Upper lobe of left lung (tissue), 6 donors: Measurements from ENCODE around the gene COBL. TPM values are rescaled to one million over a fixed set of nuclear protein-coding genes. Genes with fewer than 3 reads are reported as not detected.

Experiments used
- ATAC-seq, 2 donors: fragments of 200-7000 bp; cut with Tn5 transposase; one replicate each; pipeline ENCODE4 v1.9.1; 2022; ENCODE audit warnings: mild to moderate bottlenecking in 2 of 2, moderate library complexity in 2 of 2; ENCODE audit not compliant: low FRiP score in 2 of 2
- DNase-seq, 2 donors: peaks; one replicate each; pipeline ENCODE4 v3.0.0-alpha.2; 2019 to 2020
- H3K27ac ChIP-seq, 4 donors: fragments of 200-600 bp; sonication (generic); one replicate each; pipeline ENCODE4 v1.5.1; 2016 to 2019
- H3K27me3 ChIP-seq, 4 donors: fragments of 200-600 bp; sonication (generic); one replicate each; pipeline ENCODE4 v1.5.1; 2017 to 2019
- H3K36me3 ChIP-seq, 4 donors: fragments of 200-600 bp; sonication (generic); one replicate each; pipeline ENCODE4 v1.5.1; 2016 to 2019
- H3K4me1 ChIP-seq, 4 donors: fragments of 200-600 bp; sonication (generic); one replicate each; pipeline ENCODE4 v1.5.1; 2018 to 2019
- H3K4me3 ChIP-seq, 4 donors: fragments of 200-600 bp; sonication (generic); one replicate each; pipeline ENCODE4 v1.5.1; 2017 to 2019; ENCODE audit warnings: mild to moderate bottlenecking in 2 of 4, moderate library complexity in 1 of 4
- H3K9me3 ChIP-seq, 4 donors: fragments of 200-600 bp; sonication (generic); one replicate each; pipeline ENCODE4 v1.5.1; 2018 to 2019
- CTCF ChIP-seq, 6 experiments: fragments of 450-650 bp in 4 of 6; fragments of 200-600 bp in 2 of 6; sonication (generic) in 2 of 6; IDR thresholded peaks; one replicate each; pipeline ENCODE4 v1.5.1; 2016 to 2019; ENCODE audit warnings: antibody characterized with exemption in 6 of 6
- EP300 ChIP-seq, 4 donors: sonication (generic); formaldehyde crosslinking; IDR thresholded peaks; one replicate each; pipeline ENCODE4 v1.5.1; 2017; ENCODE audit warnings: antibody characterized with exemption in 4 of 4, control low read depth in 2 of 4
- POLR2A ChIP-seq, 4 donors: fragments of 450-650 bp; IDR thresholded peaks; one replicate each; pipeline ENCODE4 v1.5.1; 2016 to 2017; ENCODE audit warnings: antibody characterized with exemption in 4 of 4, mild to moderate bottlenecking in 2 of 4
- POLR2AphosphoS5 ChIP-seq, 2 donors: sonication (generic); formaldehyde crosslinking; IDR thresholded peaks; one replicate each; pipeline ENCODE4 v1.5.1; 2017; ENCODE audit warnings: antibody characterized with exemption in 2 of 2
- WGBS, 2 donors: methylation state at CpG; one replicate each; pipeline ENCODE4 v1.1.5; 2017 to 2018; 5-methylcytosine and 5-hydroxymethylcytosine counted together
- total RNA-seq, 6 donors: library from RNA; depleted of rRNA in 4 of 6; stranded (reverse); fragments of >200 nt in 4 of 6; gene quantifications; one replicate each; pipeline versions ENCODE4 v1.1.0 to v1.2.1, GENCODE V29; 2016 to 2021
- donor health status: DM: no; HTN: no; CAD: no; lungs with moderate emphysema.
- donor health status: DM: no; HTN: yes; CAD: no; lungs with severe emphysema.

The COBL gene
- total RNA-seq, 6 donors from 2014 or later = 27.0 to 54.7 (median 36.8) TPM

DNA sequence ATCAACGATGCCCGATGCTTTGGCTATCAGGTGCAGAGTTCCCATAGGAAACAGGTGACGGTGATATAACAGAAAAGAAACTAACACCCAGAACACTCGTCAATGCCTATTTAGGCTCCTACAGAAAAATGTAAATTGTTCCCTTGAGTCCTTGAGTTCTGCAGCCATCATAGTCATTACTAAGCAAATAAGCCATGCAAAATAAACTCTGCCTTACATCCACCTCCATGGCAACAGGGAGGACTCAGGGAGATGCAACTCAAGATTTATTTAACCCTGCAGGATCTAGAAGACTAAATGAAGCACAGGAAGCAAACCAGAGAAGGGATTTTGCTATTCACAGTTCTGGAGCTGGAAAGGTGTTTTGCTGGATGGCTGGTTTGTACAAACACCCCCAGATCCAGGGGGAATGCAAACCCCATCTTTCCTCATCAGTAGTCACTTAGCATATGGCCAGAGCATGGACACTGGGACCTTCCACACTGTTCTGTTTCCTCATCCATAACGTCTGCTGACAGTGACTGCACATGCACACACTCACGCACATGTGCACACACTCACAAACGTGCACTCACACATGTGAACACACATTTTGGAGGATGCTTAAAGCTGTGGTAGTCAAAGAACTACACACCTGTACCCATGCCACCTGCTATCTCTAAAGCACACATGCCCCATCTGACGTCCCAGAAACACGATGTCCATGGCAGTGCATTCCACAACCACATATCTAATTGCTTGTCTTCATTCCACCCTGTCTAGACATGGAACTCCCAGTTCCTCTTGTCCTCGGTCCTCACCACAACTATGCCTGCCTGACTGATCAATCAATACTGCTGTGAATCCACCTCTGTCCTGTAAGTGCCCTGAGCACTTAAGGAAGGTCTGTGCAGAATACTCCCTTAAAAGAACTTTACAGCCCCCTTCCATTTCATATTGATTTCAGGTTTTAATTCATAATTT, 178.2 kb downstream of the COBL start:
- 90 to 91% methylated on average over 10 of the region's 10 CpGs for WGBS, 2 donors
- Histone ChIP-seq H3K36me3 (no peaks in the 10 kb centered on the region), H3K27me3 (no peaks in the 10 kb centered on the region), H3K27ac (no peak overlapping the region), H3K9me3 (no peaks in the 10 kb centered on the region), H3K4me1 (peaks cover 8 to 23% (median 14%) of the 10 kb centered on the region in 4 donors), H3K4me3 (no peak overlapping the region)
- DNase-seq (no peak), ATAC-seq (no peak)
- TF ChIP-seq POLR2A (IDR thresholded peaks at IDR 0.05) = no peak

DNA sequence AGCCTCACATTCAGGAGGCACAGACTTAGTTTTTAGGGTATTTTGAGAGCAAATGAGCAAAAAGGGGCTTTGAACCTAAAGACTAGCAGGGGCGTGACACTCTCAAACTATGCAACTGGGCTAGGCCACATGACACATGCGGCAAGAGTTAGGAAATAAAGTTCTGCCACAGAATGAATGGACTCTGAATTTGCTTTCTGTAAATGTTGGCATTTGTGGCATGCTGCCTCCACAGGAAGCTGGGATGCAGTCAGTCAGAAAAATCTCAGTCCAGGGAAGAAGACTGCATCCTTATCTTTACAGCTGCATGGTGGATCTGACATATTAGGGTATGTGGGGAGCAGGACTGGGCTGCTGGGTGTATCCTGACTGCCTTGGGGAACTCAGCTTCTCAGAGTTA, 181.0 kb downstream of the COBL start:
- no peak overlapping the region for H3K4me3 ChIP-seq
- H3K27ac ChIP-seq = no peak overlapping the region
- peaks cover 4 to 12% (median 10%) of the 10 kb centered on the region in 4 donors for H3K4me1 ChIP-seq
- DNase-seq (no peak), ATAC-seq (no peak)
- no peak for TF ChIP-seq CTCF (IDR thresholded peaks at IDR 0.05)
- TF ChIP-seq POLR2A (IDR thresholded peaks at IDR 0.05) = no peak
- TF ChIP-seq POLR2AphosphoS5 (IDR thresholded peaks at IDR 0.05) = no peak
- no peak for TF ChIP-seq EP300 (IDR thresholded peaks at IDR 0.05)
- no peaks in the 10 kb centered on the region for H3K9me3 ChIP-seq
- WGBS, 2 donors = 59 to 92% methylated on average over 2 of the region's 2 CpGs
- peaks cover 0 to 5% (median 0%) of the 10 kb centered on the region in 4 donors for H3K36me3 ChIP-seq
- no peaks in the 10 kb centered on the region for H3K27me3 ChIP-seq

GRCh38 chr7:51134013-51134441, 182.6 kb downstream of the COBL start:
- Histone ChIP-seq H3K4me3 (no peak overlapping the region), H3K4me1 (peaks cover 0 to 3% (median 0%) of the 10 kb centered on the region in 4 donors), H3K27me3 (no peaks in the 10 kb centered on the region), H3K9me3 (no peaks in the 10 kb centered on the region), H3K36me3 (peaks cover 0 to 5% (median 0%) of the 10 kb centered on the region in 4 donors), H3K27ac (no peak overlapping the region)
- DNase-seq (no peak), ATAC-seq (no peak)
- TF ChIP-seq POLR2A (IDR thresholded peaks at IDR 0.05) (no peak), POLR2AphosphoS5 (IDR thresholded peaks at IDR 0.05) (no peak), EP300 (IDR thresholded peaks at IDR 0.05) (peak in 1 of 4 donors; percentile 38), CTCF (IDR thresholded peaks at IDR 0.05) (no peak)
- 64 to 69% methylated on average over 4 of the region's 4 CpGs for WGBS, 2 donors

DNA sequence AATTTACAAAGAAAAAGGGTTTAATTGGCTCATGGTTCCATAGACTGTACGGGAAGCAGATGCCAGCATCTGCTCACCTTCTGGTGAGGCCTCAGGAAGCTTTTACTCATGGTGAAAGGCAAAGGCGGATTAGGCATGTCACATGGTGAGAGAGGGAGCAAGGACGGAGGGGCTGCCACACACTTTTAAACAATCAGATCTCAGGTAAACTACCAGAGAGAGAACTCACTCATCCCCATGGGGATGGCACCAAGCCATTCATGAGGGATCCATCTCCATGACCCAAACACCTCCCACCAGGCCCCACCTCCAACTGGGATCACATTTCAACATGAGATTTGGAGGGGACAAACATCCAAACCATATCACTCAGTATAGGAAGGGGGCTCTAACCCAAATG, 183.9 kb downstream of the COBL start:
- H3K27me3 ChIP-seq = no peaks in the 10 kb centered on the region
- peaks cover 0 to 3% (median 1%) of the 10 kb centered on the region in 4 donors for H3K4me1 ChIP-seq
- TF ChIP-seq POLR2A (IDR thresholded peaks at IDR 0.05) = no peak
- no peak for TF ChIP-seq EP300 (IDR thresholded peaks at IDR 0.05)
- TF ChIP-seq CTCF (IDR thresholded peaks at IDR 0.05) = no peak
- TF ChIP-seq POLR2AphosphoS5 (IDR thresholded peaks at IDR 0.05) = no peak
- no peak overlapping the region for H3K4me3 ChIP-seq
- WGBS, 2 donors = 78 to 91% methylated on average over 3 of the region's 3 CpGs
- ATAC-seq (no peak), DNase-seq (no peak)
- no peak overlapping the region for H3K27ac ChIP-seq
- H3K36me3 ChIP-seq = peaks cover 0 to 5% (median 0%) of the 10 kb centered on the region in 4 donors
- H3K9me3 ChIP-seq = no peaks in the 10 kb centered on the region

- no peak for TF ChIP-seq POLR2A (IDR thresholded peaks at IDR 0.05)
- no peak for TF ChIP-seq CTCF (IDR thresholded peaks at IDR 0.05)
- no peak for TF ChIP-seq EP300 (IDR thresholded peaks at IDR 0.05)
- TF ChIP-seq POLR2AphosphoS5 (IDR thresholded peaks at IDR 0.05) = no peak
- H3K9me3 ChIP-seq = no peaks in the 10 kb centered on the region
- H3K27me3 ChIP-seq = no peaks in the 10 kb centered on the region
- DNase-seq (no peak), ATAC-seq (no peak)
- no peak overlapping the region for H3K27ac ChIP-seq
- H3K4me1 ChIP-seq = peaks cover 0 to 3% (median 1%) of the 10 kb centered on the region in 4 donors
- WGBS, 2 donors = 83 to 85% methylated on average over 7 to 8 of the region's 8 CpGs
- H3K4me3 ChIP-seq = no peak overlapping the region
- peaks cover 0 to 5% (median 0%) of the 10 kb centered on the region in 4 donors for H3K36me3 ChIP-seq
These were observed 186.8 kb downstream of the COBL start for GRCh38 chr7:51129527-51130472.
